Duodenal mucosa (tissue), 2 donors: ENCODE data around the gene RERE.
A peak's percentile ranks its signal among the peaks of the same experiment; 100 is the strongest.

Source experiments
- H3K27ac ChIP-seq: one replicate; pipeline ENCODE4 v1.7.0; 2013; ENCODE audit warnings: low read depth, low read length
- H3K27me3 ChIP-seq, 2 donors: one replicate each; pipeline ENCODE4 v1.7.0; 2013; ENCODE audit warnings: low read length in 2 of 2, control low read depth in 1 of 2; ENCODE audit not compliant: insufficient read depth in 2 of 2, control insufficient read depth in 1 of 2
- H3K36me3 ChIP-seq, 2 donors: one replicate each; pipeline ENCODE4 v1.7.0; 2013; ENCODE audit warnings: low read length in 2 of 2, control low read depth in 1 of 2; ENCODE audit not compliant: insufficient read depth in 2 of 2, control insufficient read depth in 1 of 2
- H3K4me1 ChIP-seq, 2 donors: one replicate each; pipeline ENCODE4 v1.7.0; 2013; ENCODE audit warnings: low read length in 2 of 2, control low read depth in 1 of 2; ENCODE audit not compliant: insufficient read depth in 2 of 2, control insufficient read depth in 1 of 2
- H3K4me3 ChIP-seq, 2 donors: one replicate each; pipeline ENCODE4 v1.7.0; 2013; ENCODE audit warnings: low read length in 2 of 2, low read depth in 1 of 2
- H3K9ac ChIP-seq, 2 donors: one replicate each; pipeline ENCODE4 v1.7.0; 2013; ENCODE audit warnings: low read length in 2 of 2, low read depth in 1 of 2
- H3K9me3 ChIP-seq, 2 donors: one replicate each; pipeline ENCODE4 v1.7.0; 2013; ENCODE audit warnings: low read length in 2 of 2, control low read depth in 1 of 2; ENCODE audit not compliant: control insufficient read depth in 1 of 2

RERE gene

DNA sequence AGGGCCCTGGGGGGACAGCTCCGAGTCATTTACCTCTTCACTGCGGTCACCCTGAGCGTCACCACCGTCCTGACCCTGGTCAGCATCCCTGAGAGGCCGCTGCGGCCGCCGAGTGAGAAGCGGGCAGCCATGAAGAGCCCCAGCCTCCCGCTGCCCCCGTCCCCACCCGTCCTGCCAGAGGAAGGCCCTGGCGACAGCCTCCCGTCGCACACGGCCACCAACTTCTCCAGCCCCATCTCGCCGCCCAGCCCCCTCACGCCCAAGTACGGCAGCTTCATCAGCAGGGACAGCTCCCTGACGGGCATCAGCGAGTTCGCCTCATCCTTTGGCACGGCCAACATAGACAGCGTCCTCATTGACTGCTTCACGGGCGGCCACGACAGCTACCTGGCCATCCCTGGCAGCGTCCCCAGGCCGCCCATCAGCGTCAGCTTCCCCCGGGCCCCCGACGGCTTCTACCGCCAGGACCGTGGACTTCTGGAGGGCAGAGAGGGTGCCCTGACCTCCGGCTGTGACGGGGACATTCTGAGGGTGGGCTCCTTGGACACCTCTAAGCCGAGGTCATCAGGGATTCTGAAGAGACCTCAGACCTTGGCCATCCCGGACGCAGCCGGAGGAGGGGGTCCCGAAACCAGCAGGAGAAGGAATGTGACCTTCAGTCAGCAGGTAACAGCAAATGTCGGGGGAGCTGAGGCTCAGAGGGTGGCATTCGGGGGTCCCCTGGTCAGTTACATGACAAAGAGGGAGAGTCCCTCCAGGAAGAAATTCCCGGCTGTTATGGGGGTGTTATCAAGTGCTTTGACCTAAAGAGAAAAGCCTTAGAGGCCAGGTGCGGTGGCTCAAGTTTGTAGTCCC lies 486.9 kb downstream of the RERE start:
- H3K9me3 ChIP-seq, result no peaks in the 10 kb centered on the region
- H3K4me1 ChIP-seq, result no peaks in the 10 kb centered on the region
- H3K27ac ChIP-seq, result no peak overlapping the region
- H3K9ac ChIP-seq, result no peak overlapping the region
- H3K4me3 ChIP-seq, result no peak overlapping the region
- H3K27me3 ChIP-seq, result no peaks in the 10 kb centered on the region
- H3K36me3 ChIP-seq, result no peaks in the 10 kb centered on the region

DNA sequence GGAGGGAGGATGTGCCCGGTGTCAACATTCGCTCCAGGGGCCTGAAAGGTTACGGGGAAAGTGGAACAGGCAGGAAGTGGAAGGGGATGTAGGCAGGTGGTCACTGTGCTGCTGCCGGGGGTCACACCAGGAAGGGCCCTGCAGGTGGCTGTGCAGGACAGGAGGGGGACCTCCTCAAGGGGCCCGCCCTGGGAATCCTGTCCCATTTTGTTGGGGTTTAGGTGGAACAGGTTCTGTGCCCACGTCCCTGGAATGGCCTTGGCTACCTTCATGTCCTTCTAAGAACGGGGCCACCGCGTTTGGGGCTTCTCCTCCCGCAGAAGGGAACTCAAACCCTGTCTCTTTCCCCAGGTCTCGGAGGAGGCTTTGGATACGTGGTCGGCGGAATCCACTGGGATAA lies 487.6 kb downstream of the RERE start:
- H3K9ac ChIP-seq, result no peak overlapping the region
- H3K9me3 ChIP-seq, result no peaks in the 10 kb centered on the region
- H3K4me3 ChIP-seq, result no peak overlapping the region
- no peaks in the 10 kb centered on the region for H3K36me3 ChIP-seq
- no peaks in the 10 kb centered on the region for H3K27me3 ChIP-seq
- no peak overlapping the region for H3K27ac ChIP-seq
- H3K4me1 ChIP-seq, result no peaks in the 10 kb centered on the region

DNA sequence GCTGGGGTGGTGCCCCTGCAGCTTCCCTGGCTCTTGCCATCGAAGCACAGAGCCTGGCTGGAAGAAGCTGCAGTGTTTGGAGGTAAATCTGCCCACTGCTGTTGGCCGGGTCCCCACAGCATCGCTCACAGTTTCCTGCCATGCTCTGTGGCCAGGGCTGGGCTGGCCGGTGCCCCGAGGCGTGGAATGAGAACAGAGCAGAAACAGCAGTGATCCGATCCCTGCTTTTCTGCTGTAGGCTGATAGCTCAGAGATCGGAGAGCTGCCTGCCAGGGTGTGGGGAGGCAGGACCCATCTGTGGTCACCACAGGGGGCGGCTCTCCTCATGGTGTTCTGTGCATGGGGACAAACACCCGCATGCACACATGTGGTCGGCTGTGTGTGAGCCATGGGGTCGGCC lies 488.0 kb downstream of the RERE start:
- no peak overlapping the region for H3K9ac ChIP-seq
- H3K27ac ChIP-seq, result no peak overlapping the region
- no peaks in the 10 kb centered on the region for H3K36me3 ChIP-seq
- no peak overlapping the region for H3K4me3 ChIP-seq
- H3K9me3 ChIP-seq, result no peaks in the 10 kb centered on the region
- H3K27me3 ChIP-seq, result no peaks in the 10 kb centered on the region
- no peaks in the 10 kb centered on the region for H3K4me1 ChIP-seq

DNA sequence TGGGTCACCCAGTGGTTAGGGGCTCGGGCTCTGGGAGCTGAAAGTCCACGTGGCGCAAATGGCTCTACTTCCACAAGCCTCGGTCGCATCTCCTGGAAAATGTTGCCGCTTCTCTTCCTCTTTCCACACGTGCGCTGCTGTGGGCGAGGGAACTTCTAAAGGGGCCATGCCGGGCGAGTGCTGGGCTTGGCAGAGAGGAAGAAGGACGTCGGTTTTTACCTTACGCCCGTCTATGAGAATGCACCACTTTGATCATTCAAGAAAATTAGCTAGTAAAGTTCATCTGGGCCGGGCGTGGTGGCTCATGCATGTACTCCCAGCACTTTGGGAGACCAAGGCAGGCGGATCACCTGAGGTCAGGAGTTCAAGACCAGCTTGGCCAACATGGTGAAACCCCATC lies 489.2 kb downstream of the RERE start:
- H3K4me1 ChIP-seq, result no peaks in the 10 kb centered on the region
- no peak overlapping the region for H3K27ac ChIP-seq
- no peak overlapping the region for H3K9ac ChIP-seq
- H3K27me3 ChIP-seq, result no peaks in the 10 kb centered on the region
- no peak overlapping the region for H3K4me3 ChIP-seq
- no peaks in the 10 kb centered on the region for H3K36me3 ChIP-seq
- no peaks in the 10 kb centered on the region for H3K9me3 ChIP-seq

DNA sequence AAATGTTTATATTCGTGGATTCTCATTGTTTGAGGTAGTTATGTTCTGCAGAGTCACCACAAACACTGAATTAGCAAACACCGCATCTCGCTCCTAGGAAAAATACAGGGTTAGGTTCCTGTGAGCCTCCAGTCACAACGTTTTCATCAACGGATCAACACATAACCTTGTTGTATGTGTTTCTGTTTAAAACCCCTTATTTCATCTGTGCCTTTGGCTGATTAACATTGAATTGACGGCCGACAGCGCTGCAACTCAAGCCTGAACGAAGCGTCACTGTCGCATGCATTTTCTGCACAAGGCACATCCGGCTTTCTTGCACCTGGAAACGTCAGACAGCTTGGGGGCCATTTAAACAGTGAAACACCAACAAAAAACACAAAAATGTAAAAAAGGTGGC lies 491.2 kb downstream of the RERE start:
- no peaks in the 10 kb centered on the region for H3K36me3 ChIP-seq
- H3K4me3 ChIP-seq, result no peak overlapping the region
- H3K9me3 ChIP-seq, result no peaks in the 10 kb centered on the region
- no peaks in the 10 kb centered on the region for H3K27me3 ChIP-seq
- H3K9ac ChIP-seq, result no peak overlapping the region
- no peaks in the 10 kb centered on the region for H3K4me1 ChIP-seq
- no peak overlapping the region for H3K27ac ChIP-seq

DNA sequence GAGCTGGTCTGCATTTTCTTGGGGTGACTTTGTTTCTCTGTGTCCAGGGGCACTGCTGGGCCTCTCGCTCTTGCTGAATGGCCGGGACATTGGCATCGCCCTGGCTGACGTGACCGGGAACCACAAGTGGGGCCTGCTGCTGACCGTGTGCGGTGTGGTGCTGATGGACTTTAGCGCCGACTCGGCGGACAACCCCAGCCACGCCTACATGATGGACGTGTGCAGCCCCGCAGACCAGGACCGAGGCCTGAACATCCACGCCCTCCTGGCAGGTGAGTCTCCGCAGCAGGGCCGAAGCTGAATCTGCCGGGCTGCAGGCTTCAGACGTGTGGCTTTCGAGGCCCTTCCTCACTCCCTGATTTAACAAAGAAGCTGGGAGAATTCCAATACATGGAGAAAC lies 491.7 kb downstream of the RERE start:
- Histone ChIP-seq H3K9ac (no peak overlapping the region), H3K4me1 (no peaks in the 10 kb centered on the region), H3K27me3 (no peaks in the 10 kb centered on the region), H3K27ac (no peak overlapping the region), H3K4me3 (no peak overlapping the region), H3K36me3 (no peaks in the 10 kb centered on the region), H3K9me3 (no peaks in the 10 kb centered on the region)

DNA sequence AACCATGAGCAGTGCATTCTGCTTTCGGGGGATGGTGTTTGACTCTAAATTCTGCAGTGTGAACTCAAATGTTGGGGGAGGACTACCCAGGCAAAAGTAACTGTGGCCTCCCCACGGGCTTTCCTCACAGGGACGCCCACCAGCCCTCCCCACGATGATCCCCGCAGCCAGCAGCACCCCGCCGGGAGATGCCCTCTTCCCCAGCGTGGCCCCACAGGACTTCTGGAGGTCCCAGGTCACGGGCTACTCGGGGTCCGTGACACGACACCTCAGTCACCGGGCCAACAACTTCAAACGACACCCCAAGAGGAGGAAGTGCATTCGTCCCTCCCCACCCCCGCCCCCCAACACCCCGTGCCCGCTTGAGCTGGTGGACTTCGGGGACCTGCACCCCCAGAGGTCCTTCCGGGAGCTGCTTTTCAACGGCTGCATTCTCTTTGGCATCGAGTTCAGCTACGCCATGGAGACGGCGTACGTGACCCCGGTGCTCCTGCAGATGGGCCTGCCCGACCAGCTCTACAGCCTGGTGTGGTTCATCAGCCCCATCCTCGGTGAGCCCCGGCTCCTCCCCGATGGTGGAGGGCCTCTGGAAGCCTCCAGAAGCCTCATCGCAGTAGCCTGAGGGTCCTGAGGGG lies 493.1 kb downstream of the RERE start:
- Histone ChIP-seq H3K9ac (no peak overlapping the region), H3K4me3 (no peak overlapping the region), H3K9me3 (no peaks in the 10 kb centered on the region), H3K36me3 (no peaks in the 10 kb centered on the region), H3K4me1 (no peaks in the 10 kb centered on the region), H3K27me3 (no peaks in the 10 kb centered on the region), H3K27ac (no peak overlapping the region)

DNA sequence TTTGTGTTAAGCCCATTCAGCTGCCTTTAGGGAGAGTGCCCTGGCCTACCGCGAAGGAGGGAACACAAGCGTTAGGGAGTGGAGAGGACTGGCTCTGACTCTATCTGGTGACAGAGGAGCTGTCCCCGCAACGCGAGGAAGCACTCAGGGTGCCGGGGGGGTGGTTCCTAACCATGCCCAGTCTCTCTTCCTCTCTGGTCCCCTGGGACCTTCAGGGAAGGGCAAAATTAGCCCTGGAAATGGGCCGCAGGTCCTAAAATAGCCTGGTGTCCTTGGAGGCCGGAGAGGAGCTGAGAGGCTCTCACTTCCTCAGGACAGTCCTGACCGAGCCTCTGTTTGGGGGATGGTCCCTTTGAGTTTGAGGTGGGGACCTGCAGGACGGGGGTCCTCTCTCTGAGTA lies 493.7 kb downstream of the RERE start:
- H3K27ac ChIP-seq, result no peak overlapping the region
- H3K4me1 ChIP-seq, result peaks cover 0 to under 1% of the 10 kb centered on the region in 2 donors
- no peaks in the 10 kb centered on the region for H3K9me3 ChIP-seq
- H3K27me3 ChIP-seq, result peaks cover 0 to under 1% of the 10 kb centered on the region in 2 donors
- H3K4me3 ChIP-seq, result no peak overlapping the region
- H3K9ac ChIP-seq, result no peak overlapping the region
- H3K36me3 ChIP-seq, result no peaks in the 10 kb centered on the region

DNA sequence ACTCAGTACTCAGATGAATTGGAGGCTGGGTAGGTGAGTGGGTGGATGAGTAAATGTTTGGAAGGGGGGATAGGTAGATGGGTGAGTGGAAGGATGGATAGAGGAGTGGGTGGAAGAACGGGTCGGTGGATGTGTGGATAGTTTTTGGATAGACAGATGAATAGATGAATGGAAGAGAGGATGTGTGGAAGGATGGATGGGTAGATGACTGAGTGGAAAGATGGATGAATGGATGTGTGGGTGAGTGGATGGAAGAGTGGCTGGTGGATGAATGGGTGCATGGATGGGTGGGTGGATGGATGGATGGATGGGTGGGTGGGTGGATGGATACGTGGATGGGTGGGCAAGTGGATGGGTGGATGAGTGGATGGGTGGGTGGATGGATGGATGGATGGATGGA lies 495.8 kb downstream of the RERE start:
- peaks cover 6 to 7% of the 10 kb centered on the region in 2 donors for H3K4me1 ChIP-seq
- H3K27ac ChIP-seq, result no peak overlapping the region

DNA sequence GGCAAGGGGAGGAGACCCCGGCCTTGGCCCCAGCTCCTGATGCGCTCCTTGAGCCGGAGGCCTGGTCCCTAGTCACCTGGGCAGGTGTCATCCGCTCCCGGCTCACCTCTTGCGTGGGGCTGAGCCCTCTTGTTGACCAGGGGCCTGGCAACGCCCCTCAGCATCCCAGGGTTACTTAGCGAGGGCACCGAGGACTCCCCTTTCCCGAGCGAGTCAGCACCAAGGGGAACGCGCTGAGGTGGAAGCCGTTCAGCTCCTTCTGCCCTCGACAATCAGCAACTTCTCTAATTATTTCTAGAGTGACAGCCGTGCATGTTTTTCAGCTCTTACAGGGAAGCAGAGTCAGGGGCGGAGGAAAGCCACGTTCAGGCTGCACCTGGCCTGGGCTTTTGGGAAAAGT lies 499.0 kb downstream of the RERE start:
- Histone ChIP-seq H3K9me3 (no peaks in the 10 kb centered on the region), H3K9ac (peak overlapping the region; percentile 10 to 53), H3K36me3 (no peaks in the 10 kb centered on the region), H3K4me3 (peak overlapping the region; percentile 67 to 69), H3K27me3 (peaks cover 5 to 8% of the 10 kb centered on the region in 2 donors), H3K4me1 (peaks cover 17 to 20% of the 10 kb centered on the region in 2 donors), H3K27ac (no peak overlapping the region)

More for the DNA sequence above, 495.8 kb downstream of the RERE start:
- H3K9ac ChIP-seq, result no peak overlapping the region
- H3K36me3 ChIP-seq, result no peaks in the 10 kb centered on the region
- no peak overlapping the region for H3K4me3 ChIP-seq
- no peaks in the 10 kb centered on the region for H3K9me3 ChIP-seq
- peaks cover 5 to 8% of the 10 kb centered on the region in 2 donors for H3K27me3 ChIP-seq
